ENCODE measurements around the gene SLC25A53. TPM values are rescaled to one million over a fixed set of nuclear protein-coding genes. Genes with fewer than 3 reads are reported as not detected.
"Not testable (repeated sequence)": the region's sequence is repeated elsewhere in the genome, so short reads cannot be mapped to it uniquely, and the experiment has no call there.

Gene SLC25A53
- total RNA-seq, 8 experiments from 2014 or later = 4.2 to 15.2 (median 5.4) TPM

GRCh38 chrX:104118765-104119164 is 38.0 kb downstream of the SLC25A53 start:
- Histone ChIP-seq H3K27ac (no peak overlapping the region), H3K4me1 (replicated peaks in 1 of 2) (peaks cover 2 to 3% of the 10 kb centered on the region in 2 donors), H3K4me3 (no peak overlapping the region)
- no peak for ATAC-seq (replicated peaks in 6 of 8)
- in situ Hi-C loops (cut with MboI; ENCODE audit: low pct_unique_long_range_greater_than_20kb in 2 of 9, low sequenced_read_pairs in 9 of 9, unreplicated experiment in 9 of 9) = loop anchor here in 1 of 9 experiments (25.0 kb wide), 1 partner anchor 281 kb away; the partner anchor contains the start of gene RAB9B
- 33 to 67% (median 40%) methylated on average over 1 of the region's 1 CpG; no CpG with 5 or more reads in 7 of the 10 experiments for WGBS, 10 experiments

DNA sequence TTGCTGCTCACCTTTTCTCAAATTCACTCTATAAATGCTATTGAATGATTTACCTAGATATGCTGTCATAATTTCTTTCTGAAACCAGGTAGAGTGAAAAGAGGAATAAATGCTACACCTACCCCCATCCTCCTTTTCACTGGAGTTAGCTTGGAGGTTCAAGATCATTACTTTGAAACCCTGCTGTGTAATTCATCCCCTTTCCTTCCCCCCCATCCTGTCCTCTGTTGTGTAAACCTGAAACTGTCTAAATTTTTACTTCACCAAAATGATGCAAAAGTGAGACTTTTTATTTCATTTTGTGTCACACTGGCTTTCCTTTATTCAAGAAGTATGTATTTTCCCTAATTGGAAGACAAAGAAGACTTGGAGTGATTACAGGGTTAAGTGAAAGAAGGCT is 39.0 kb downstream of the SLC25A53 start:
- Histone ChIP-seq H3K4me3 (no peak overlapping the region), H3K4me1 (replicated peaks in 1 of 2) (peaks cover 7% of the 10 kb centered on the region in 2 donors), H3K27ac (no peak overlapping the region)
- ATAC-seq (replicated peaks in 6 of 8) = no peak
- in situ Hi-C loops (cut with MboI; ENCODE audit: low pct_unique_long_range_greater_than_20kb in 2 of 9, low sequenced_read_pairs in 9 of 9, unreplicated experiment in 9 of 9) = loop anchor here in 1 of 9 experiments (25.0 kb wide), 1 partner anchor 280 kb away; the partner anchor contains the start of gene RAB9B

GRCh38 chrX:104113222-104113965 is 43.4 kb downstream of the SLC25A53 start:
- H3K4me3 ChIP-seq = peak overlapping the region; percentile 46 to 74 (median 50)
- WGBS, 10 experiments = 0 to 73% (median 0%) methylated on average over 1 to 5 of the region's 24 CpGs; no CpG with 5 or more reads in 5 of the 10 experiments
- H3K4me1 ChIP-seq (replicated peaks in 1 of 2) = peaks cover 7 to 10% of the 10 kb centered on the region in 2 donors
- H3K27ac ChIP-seq = peak overlapping the region in 1 of 2 donors; percentile 87
- ATAC-seq (replicated peaks in 6 of 8) = peak; percentile 47 to 70 (median 62)
- in situ Hi-C loops (cut with MboI; ENCODE audit: low pct_unique_long_range_greater_than_20kb in 2 of 9, low sequenced_read_pairs in 9 of 9, unreplicated experiment in 9 of 9) = loop anchor here in 1 of 9 experiments (25.0 kb wide), 1 partner anchor 276 kb away; the partner anchor contains the start of gene RAB9B

GRCh38 chrX:104112326-104112951 is 44.4 kb downstream of the SLC25A53 start, which contains the start of gene ZCCHC18:
Gene ZCCHC18 (plus strand): TSS chrX:104112523. CDS start chrX:104114112, 1,589 bp downstream.
- Histone ChIP-seq H3K27ac (peak within 1 kb of the TSS; percentile 78 to 87), H3K4me3 (peak within 1 kb of the TSS; percentile 46 to 74 (median 50)), H3K4me1 (replicated peaks in 1 of 2) (peaks cover 7 to 10% of the 10 kb centered on the region in 2 donors)
- peak; percentile 81 to 91 (median 88) for ATAC-seq (replicated peaks in 6 of 8)
- in situ Hi-C loops (cut with MboI; ENCODE audit: low pct_unique_long_range_greater_than_20kb in 2 of 9, low sequenced_read_pairs in 9 of 9, unreplicated experiment in 9 of 9) = loop anchor here in 1 of 9 experiments (25.0 kb wide), 1 partner anchor 275 kb away; the partner anchor contains the start of gene RAB9B
- 0 to 8% methylated on average over 5 to 6 of the region's 67 CpGs; no CpG with 5 or more reads in 8 of the 10 experiments for WGBS, 10 experiments

DNA sequence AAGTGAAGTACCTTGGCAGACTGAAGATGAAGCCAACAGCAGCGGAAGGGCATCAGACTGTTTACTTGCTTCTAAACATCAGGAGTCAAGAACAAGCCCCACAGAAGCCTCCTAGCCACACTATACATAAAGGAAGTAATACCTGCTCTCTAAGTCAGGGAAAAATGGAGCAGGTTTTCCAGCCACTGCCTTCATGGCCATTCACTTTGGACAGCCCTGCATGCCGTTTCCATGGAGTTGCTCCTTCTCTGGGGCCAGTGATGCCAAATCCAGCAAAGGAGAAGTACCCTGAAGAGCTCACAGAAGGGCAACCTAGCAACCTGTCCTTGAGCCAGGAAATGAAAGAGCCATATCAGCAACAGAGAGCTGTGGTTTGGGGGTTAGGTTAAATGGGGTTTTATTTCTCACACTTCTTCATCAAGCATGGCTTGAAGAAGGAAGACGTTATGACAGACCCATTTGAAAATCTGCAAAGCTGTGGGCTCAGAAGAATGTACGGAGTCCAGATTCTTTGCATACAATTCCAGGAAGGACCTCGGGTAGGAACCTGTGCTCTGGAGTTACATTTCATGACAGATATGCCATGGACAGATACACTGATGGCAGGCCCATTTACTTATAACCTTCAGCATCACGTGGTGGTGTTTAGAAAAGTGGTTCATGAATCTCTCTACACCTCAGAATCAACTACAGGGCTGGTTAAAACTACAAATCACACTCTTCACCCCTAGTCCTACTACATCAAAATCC is 46.1 kb downstream of the SLC25A53 start:
- 33 to 100% (median 62%) methylated on average over 1 to 4 of the region's 6 CpGs; no CpG with 5 or more reads in 4 of the 10 experiments for WGBS, 10 experiments
- H3K27ac ChIP-seq; H3K4me1 ChIP-seq (replicated peaks in 1 of 2); ATAC-seq (replicated peaks in 6 of 8); H3K4me3 ChIP-seq: not testable (repeated sequence)
- in situ Hi-C loops (cut with MboI; ENCODE audit: low pct_unique_long_range_greater_than_20kb in 2 of 9, low sequenced_read_pairs in 9 of 9, unreplicated experiment in 9 of 9) = loop anchor here in 1 of 9 experiments (25.0 kb wide), 1 partner anchor 273 kb away; the partner anchor contains the start of gene RAB9B

DNA sequence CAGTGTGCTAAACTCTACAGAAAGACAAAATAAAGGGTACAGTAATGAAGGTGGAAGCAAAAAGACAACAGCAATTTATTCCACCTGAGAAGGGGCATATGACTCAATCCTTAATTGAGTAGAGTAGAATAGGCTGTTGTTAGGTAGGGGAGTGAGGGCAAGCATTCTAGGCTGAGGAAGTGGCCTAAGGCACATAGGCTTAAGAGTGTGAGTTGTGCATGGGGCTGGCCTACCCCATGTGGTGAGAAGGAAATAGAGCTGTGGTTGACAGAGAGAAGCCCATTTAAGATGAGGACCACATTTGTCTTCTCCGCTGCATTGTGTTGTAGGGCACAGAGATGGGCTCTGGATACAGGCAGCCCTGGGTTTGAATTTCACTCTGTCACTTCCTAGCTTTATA is 47.9 kb downstream of the SLC25A53 start:
- Histone ChIP-seq H3K27ac (no peak overlapping the region), H3K4me3 (no peak overlapping the region), H3K4me1 (replicated peaks in 1 of 2) (peaks cover 6 to 9% of the 10 kb centered on the region in 2 donors)
- ATAC-seq (replicated peaks in 6 of 8) = no peak
- 33 to 60% methylated on average over 1 of the region's 1 CpG; no CpG with 5 or more reads in 8 of the 10 experiments for WGBS, 10 experiments
- in situ Hi-C loops (cut with MboI; ENCODE audit: low pct_unique_long_range_greater_than_20kb in 2 of 9, low sequenced_read_pairs in 9 of 9, unreplicated experiment in 9 of 9) = loop anchor here in 1 of 9 experiments (25.0 kb wide), 1 partner anchor 272 kb away; the partner anchor contains the start of gene RAB9B

DNA sequence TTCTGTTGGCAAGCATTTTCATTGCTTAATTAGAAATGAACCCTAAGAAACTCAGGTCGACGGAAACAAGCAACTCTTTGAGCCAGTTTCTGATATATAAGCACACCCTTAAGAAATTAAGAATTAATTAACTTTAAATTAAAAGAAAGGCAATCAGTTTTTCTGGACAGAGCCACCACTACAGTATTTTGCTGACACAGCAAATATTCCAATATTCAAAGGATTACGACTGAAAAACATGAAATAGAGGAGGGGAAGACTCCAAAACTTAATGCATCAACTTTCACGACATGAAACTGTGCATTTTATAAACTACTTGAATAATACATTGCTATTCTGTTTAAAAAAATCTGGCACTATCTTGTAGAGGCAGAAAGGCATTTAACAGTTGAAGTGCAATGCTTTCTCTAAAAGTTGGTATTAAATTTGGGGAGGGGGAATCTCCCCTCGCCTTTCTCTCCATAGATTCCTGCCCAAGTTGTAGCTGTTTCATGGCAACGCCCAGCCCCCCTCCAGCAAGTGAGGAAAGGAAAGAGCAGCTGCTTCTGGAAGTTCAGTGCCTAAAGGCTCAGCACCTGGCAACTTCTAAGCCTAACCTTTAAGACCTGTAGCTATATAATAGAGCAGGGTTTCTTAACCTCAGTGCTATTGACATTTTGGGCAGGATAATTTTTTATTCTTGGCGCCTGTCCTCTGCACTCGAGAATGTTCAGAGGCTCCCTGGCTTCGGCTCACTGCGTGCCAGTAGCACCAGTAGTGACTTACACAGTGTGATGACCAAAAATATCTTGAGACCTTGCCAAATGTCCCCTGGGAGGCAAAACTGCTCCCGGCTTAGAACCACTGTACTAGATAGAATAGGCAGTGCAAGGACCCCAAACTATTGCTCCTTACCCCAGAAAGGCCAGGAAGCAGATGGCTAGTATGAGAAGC is 51.2 kb downstream of the SLC25A53 start:
- in situ Hi-C loops (cut with MboI; ENCODE audit: low pct_unique_long_range_greater_than_20kb in 2 of 9, low sequenced_read_pairs in 9 of 9, unreplicated experiment in 9 of 9) = loop anchor here in 1 of 9 experiments (25.0 kb wide), 1 partner anchor 268 kb away; the partner anchor contains the start of gene RAB9B
- ATAC-seq (replicated peaks in 6 of 8) = peak in 1 of 8 experiments; percentile 23
- Histone ChIP-seq H3K4me3 (no peak overlapping the region), H3K27ac (no peak overlapping the region), H3K4me1 (replicated peaks in 1 of 2) (no peaks in the 10 kb centered on the region)
- WGBS, 10 experiments = 0 to 66% (median 32%) methylated on average over 1 to 7 of the region's 11 CpGs; no CpG with 5 or more reads in 3 of the 10 experiments

- Histone ChIP-seq H3K4me3 (no peak overlapping the region), H3K4me1 (replicated peaks in 1 of 2) (no peaks in the 10 kb centered on the region), H3K27ac (no peak overlapping the region)
- no peak for ATAC-seq (replicated peaks in 6 of 8)
- 0% methylated on average over 1 of the region's 10 CpGs; no CpG with 5 or more reads in 9 of the 10 experiments for WGBS, 10 experiments
- in situ Hi-C loops (cut with MboI; ENCODE audit: low pct_unique_long_range_greater_than_20kb in 2 of 9, low sequenced_read_pairs in 9 of 9, unreplicated experiment in 9 of 9) = loop anchor here in 1 of 9 experiments (25.0 kb wide), 1 partner anchor 267 kb away; the partner anchor contains the start of gene RAB9B
Observed at GRCh38 chrX:104104676-104105075, 52.1 kb downstream of the SLC25A53 start.

DNA sequence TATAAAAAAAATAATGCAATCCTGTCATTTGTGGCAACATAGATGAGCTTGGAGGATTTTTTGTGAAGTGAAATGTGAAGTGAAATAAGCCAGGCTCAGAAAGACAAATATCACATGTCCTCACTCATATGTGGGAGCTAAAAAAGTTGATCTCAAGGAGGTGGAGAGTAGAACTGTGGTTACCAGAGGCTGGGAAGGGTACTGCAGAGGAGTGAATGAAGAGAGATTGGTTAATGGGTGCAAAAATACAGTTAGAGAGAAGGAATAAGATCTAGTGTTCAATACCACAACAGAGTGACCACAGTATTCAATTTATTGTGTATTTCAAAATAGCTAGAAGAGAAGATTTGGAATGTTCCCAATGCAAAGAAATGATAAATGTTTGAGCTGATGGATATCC is 57.9 kb downstream of the SLC25A53 start:
- in situ Hi-C loops (cut with MboI; ENCODE audit: low pct_unique_long_range_greater_than_20kb in 2 of 9, low sequenced_read_pairs in 9 of 9, unreplicated experiment in 9 of 9) = no loop called here
- Histone ChIP-seq H3K27ac (no peak overlapping the region), H3K4me1 (replicated peaks in 1 of 2) (no peaks in the 10 kb centered on the region), H3K4me3 (no peak overlapping the region)
- ATAC-seq (replicated peaks in 6 of 8) = no peak

DNA sequence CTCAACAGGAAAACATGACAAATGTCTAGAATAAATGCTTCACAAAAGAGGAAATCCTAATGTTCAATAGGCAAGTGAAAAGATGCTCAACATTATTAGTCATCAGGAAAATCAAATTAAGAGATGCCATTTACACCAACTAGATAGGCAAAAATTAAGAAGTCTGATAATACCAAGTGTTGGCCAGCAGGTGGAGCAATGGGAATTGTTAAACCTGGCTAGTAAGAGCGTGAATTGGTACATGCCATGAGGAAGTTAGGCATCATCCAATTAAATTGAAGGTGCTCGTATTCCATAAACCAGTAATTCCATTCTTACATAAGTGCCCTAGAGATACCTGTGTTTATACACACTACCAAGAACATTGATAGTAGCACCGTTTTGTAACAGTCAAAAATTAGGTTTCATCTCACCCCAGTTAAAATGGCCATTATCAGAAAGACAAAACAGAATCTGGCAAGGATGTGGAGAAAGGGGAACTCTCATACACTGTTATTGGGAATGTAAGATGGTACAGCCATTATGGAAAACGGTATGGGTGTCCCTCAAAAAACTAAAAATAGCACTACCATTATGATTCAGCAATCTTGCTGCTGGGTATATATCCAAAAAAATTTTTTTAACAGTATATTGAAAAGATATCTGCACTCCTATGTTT is 58.5 kb downstream of the SLC25A53 start:
- ATAC-seq (replicated peaks in 6 of 8) = peak in 7 of 8 experiments; percentile 30 to 74 (median 55)
- H3K27ac ChIP-seq = no peak overlapping the region
- WGBS, 10 experiments = 0 to 17% (median 0%) methylated on average over 1 to 4 of the region's 4 CpGs; no CpG with 5 or more reads in 5 of the 10 experiments
- no peak overlapping the region for H3K4me3 ChIP-seq
- H3K4me1 ChIP-seq (replicated peaks in 1 of 2) = no peaks in the 10 kb centered on the region
- in situ Hi-C loops (cut with MboI; ENCODE audit: low pct_unique_long_range_greater_than_20kb in 2 of 9, low sequenced_read_pairs in 9 of 9, unreplicated experiment in 9 of 9) = no loop called here

GRCh38 chrX:104085919-104086318 is 70.9 kb downstream of the SLC25A53 start:
- in situ Hi-C loops (cut with MboI; ENCODE audit: low pct_unique_long_range_greater_than_20kb in 2 of 9, low sequenced_read_pairs in 9 of 9, unreplicated experiment in 9 of 9) = no loop called here
- Histone ChIP-seq H3K4me1 (replicated peaks in 1 of 2) (no peaks in the 10 kb centered on the region), H3K27ac (no peak overlapping the region), H3K4me3 (no peak overlapping the region)
- 14 to 100% (median 27%) methylated on average over 1 to 2 of the region's 7 CpGs; no CpG with 5 or more reads in 6 of the 10 experiments for WGBS, 10 experiments
- ATAC-seq (replicated peaks in 6 of 8) = no peak
